Skin of body (tissue), 2 donors: ENCODE results near the gene NAA60. TPM values are rescaled to one million over a fixed set of nuclear protein-coding genes. Genes with fewer than 3 reads are reported as not detected.

Experiments used
- DNase-seq: peaks from one replicate; lab custom pipeline; 2025; lab: John Stamatoyannopoulos, UW
- total RNA-seq: library from RNA; depleted of rRNA; stranded (reverse); fragments of >200 nt; gene quantifications from one replicate; pipeline ENCODE4 v1.2.3, GENCODE V29; 2014

NAA60 gene
- total RNA-seq, result 21.9 TPM

- DNase-seq, result peak; percentile 77
These were observed at the start of gene NAA60, which contains the start of gene ZNF597 for GRCh38 chr16:3443108-3444031. Gene NAA60, plus strand, starts transcription at chr16:3443680. Its CDS starts 32,548 bp downstream, at chr16:3476228. Gene ZNF597, minus strand, starts transcription at chr16:3443504. Its CDS starts 351 bp downstream, at chr16:3443153.

DNA sequence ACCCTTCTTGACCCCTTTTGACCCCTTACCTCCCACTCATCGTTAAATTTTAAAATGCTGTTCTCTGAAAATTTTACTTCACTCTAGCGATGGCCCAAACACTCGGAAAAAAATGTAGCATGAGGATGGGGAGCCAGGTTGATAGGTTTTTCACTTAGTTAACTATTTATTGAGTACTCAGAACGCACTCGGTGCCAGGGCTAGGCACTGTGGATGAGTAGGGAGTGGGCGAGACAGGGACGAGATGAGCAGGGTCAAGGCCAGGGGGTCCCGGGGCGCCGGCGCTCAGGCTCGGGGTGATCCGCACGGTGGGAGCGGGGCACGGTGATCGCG lies 43.1 kb upstream of the NAA60 start:
- no peak for DNase-seq

GRCh38 chr16:3400779-3401688 lies 42.4 kb upstream of the NAA60 start, which contains the start of the genes ZNF174 and ZSCAN32:
Gene ZNF174, plus strand, starts transcription at chr16:3401215. Its CDS starts 790 bp downstream, at chr16:3402005.
Gene ZSCAN32, minus strand, starts transcription at chr16:3401004. Its CDS starts 3,447 bp downstream, at chr16:3397557.
- DNase-seq, result peak; percentile 99

- DNase-seq, result no peak
These were observed 41.6 kb upstream of the NAA60 start for GRCh38 chr16:3401719-3402397.

DNA sequence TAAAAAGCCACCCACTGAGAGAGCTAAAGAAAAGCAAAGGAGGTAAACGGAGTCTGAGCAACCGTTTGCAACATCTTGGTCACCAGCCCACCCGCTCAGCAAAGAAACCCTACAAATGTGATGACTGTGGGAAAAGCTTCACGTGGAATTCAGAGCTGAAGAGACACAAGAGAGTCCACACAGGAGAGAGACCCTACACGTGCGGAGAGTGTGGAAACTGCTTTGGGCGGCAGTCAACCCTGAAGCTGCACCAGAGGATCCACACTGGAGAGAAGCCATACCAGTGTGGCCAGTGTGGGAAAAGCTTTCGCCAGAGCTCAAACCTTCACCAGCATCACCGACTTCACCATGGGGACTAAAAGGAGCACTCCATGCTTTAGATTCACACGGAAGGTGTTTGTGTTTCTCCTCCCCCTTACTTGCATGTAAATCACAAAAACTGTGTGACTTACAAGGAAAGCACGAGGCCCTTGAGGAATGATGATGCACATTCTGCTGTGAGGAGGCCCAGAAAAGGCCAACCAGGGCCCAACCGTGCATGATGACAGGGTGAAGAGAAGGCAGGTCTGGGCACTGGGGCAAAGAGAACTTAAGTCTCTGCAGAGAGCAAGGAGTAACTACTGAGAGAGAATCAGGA lies 34.8 kb upstream of the NAA60 start:
- no peak for DNase-seq

GRCh38 chr16:3413730-3414379 lies 29.6 kb upstream of the NAA60 start:
- DNase-seq, result no peak

GRCh38 chr16:3431779-3432219 lies 11.7 kb upstream of the NAA60 start:
- DNase-seq, result no peak

DNA sequence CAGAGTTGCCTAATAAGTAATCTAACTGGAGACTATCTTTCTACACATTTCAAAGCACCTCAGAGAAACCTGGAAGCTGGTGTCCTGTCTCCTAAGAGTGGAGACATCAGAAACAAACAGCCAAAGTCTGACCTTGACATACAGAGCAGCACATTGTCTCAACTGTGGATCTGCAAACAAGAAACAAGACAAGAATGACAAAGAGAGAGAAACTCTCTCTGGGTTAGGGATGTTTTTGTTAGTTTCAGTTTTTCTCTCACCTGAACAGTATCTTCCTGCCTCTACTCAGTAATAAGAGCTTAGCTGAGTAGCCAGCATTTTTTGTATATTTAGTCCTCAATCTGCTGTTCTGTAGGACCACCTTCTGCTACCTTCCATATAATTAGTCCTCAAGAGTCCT lies 9.1 kb upstream of the NAA60 start:
- no peak for DNase-seq

DNA sequence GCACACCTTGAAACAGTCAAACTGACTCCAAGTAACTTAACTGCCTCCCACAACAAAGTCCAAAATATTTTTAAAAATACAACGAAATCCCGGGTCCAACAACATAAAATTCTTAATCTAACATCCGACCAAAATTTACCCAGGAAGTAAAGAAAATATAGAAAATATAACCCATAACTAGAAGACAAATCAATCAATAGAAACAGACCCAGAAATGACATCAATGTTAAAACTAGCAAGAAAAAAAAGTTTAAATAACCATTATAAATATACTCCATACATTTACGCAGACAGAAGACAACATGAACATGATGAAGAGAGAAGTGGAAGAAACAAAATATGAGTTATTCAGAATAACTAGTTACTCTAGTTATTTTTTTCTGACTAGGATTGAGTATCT lies 3.8 kb upstream of the NAA60 start:
- DNase-seq, result no peak

DNA sequence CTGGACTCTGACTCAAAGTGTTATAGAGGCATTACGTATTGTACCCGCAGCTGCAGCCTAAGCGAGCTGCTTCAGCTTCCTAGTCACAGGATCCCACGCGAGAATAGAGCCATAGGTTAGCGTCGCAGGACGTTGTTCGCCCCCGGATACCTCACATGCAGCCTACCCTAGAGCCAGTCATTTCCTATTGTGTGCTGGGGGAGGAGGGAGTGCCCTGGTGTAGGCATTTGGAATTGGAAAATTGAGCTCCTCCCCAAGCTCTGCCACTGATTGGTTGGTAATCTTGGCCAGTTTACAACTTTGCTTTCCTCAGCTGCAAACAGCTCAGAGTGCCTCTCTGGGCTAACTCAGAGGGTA lies 530 bp downstream of the NAA60 start:
- DNase-seq, result no peak

GRCh38 chr16:3454093-3454492 lies 10.6 kb downstream of the NAA60 start:
- no peak for DNase-seq

- no peak for DNase-seq
These were observed 11.2 kb downstream of the NAA60 start for GRCh38 chr16:3454631-3455147.

- peak; percentile 74 for DNase-seq
These were observed 14.2 kb downstream of the NAA60 start for GRCh38 chr16:3457434-3458252.

DNA sequence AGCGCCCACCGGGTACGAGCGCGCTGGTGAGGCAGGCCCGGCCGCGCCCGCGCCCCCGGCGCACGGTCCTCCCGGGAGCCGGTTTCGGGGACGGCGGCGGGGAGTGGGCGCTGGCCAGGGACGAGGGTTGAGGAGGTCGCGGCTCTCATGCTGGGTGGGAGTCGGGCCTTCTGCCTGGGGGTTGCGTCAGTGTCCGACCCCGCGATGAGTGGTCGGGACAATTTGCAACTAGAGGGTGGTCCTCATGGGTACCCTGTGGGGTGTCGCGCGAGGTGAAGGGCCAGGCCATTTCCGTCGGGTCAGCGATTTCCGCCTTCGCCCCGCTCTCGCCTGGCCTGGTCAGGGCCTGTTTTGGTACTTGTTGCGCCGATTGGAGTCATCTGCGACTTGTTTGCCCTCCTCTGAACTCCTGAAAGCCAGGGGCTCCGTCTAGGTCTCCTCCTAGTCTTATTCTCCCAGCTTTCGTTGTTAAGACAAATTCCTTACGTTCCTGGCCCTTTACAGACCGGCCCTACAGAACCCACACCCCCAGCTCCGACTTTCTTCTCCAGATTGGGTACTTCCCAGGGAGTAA lies 14.9 kb downstream of the NAA60 start:
- DNase-seq, result peak; percentile 7

GRCh38 chr16:3458852-3459361 lies 15.4 kb downstream of the NAA60 start:
- peak; percentile 10 for DNase-seq

- no peak for DNase-seq
These were observed 16.1 kb downstream of the NAA60 start for GRCh38 chr16:3459401-3460090.

- DNase-seq, result no peak
These were observed 16.6 kb downstream of the NAA60 start for GRCh38 chr16:3460121-3460520.

- DNase-seq, result no peak
These were observed 17.1 kb downstream of the NAA60 start for GRCh38 chr16:3460585-3460984.
